A673 (cell line): ENCODE measurements around the gene MKX. TPM values are rescaled to one million over a fixed set of nuclear protein-coding genes. Genes with fewer than 3 reads are reported as not detected.

ENCODE experiments used
- BruUV-seq: library from RNA; stranded (reverse); fragments of 400-500 nt; replicated peaks from 2 replicates; lab custom pipeline; 2021; lab: Mats Ljungman, UMichigan
- CTCF ChIA-PET: fragments of 300-600 bp; sonication (Branson Sonifier 250); formaldehyde crosslinking; loops from one replicate; lab custom pipeline; 2022; ENCODE audit warnings: antibody characterized with exemption; lab: Charles Lee
- POLR2A ChIA-PET: fragments of 300-600 bp; sonication (Branson Sonifier 250); formaldehyde crosslinking; loops from one replicate; lab custom pipeline; 2022; ENCODE audit warnings: antibody characterized with exemption; ENCODE audit not compliant: low non-redundant PET; lab: Charles Lee
- DNase-seq: peaks from one replicate; pipeline ENCODE4 v3.0.0-alpha.2; 2015; ENCODE audit warnings: low spot score
- H3K27ac ChIP-seq: fragments of 200-600 bp; sonication (generic); 2 replicates; pipeline ENCODE4 v1.5.1; 2016; ENCODE audit warnings: mixed run types, low read depth, mild to moderate bottlenecking, mixed read lengths, antibody characterized with exemption, low read length; ENCODE audit not compliant: poor library complexity, severe bottlenecking
- H3K27me3 ChIP-seq: fragments of 200-600 bp; sonication (generic); replicated peaks from 2 replicates; pipeline ENCODE4 v1.6.1; 2017; ENCODE audit warnings: mixed run types, low read depth, mild to moderate bottlenecking, mixed read lengths, antibody characterized with exemption, low read length; ENCODE audit not compliant: insufficient read depth, poor library complexity
- H3K36me3 ChIP-seq: fragments of 200-600 bp; sonication (generic); 2 replicates; pipeline ENCODE4 v1.6.1; 2016; ENCODE audit warnings: mixed run types, mild to moderate bottlenecking, mixed read lengths, antibody characterized with exemption, low read length; ENCODE audit not compliant: insufficient read depth, poor library complexity, severe bottlenecking
- H3K4me1 ChIP-seq: fragments of 200-600 bp; sonication (generic); 2 replicates; pipeline ENCODE4 v1.6.1; 2017; ENCODE audit warnings: mixed run types, mild to moderate bottlenecking, mixed read lengths, antibody characterized with exemption, low read length; ENCODE audit not compliant: insufficient read depth, poor library complexity, severe bottlenecking
- H3K4me3 ChIP-seq: fragments of 200-600 bp; sonication (generic); 2 replicates; pipeline ENCODE4 v1.5.1; 2016; ENCODE audit warnings: low read depth, mixed run types, mild to moderate bottlenecking, mixed read lengths, low read length; ENCODE audit not compliant: poor library complexity, severe bottlenecking
- H3K9me3 ChIP-seq: fragments of 200-600 bp; sonication (generic); 2 replicates; pipeline ENCODE4 v1.6.1; 2016; ENCODE audit warnings: mixed run types, low read depth, mild to moderate bottlenecking, mixed read lengths, antibody characterized with exemption, low read length; ENCODE audit not compliant: poor library complexity, severe bottlenecking
- EZH2 ChIP-seq: fragments of 200-600 bp; sonication (generic); IDR thresholded peaks from 2 replicates; pipeline ENCODE4 v1.6.1; 2017; ENCODE audit warnings: borderline replicate concordance, low read depth, mild to moderate bottlenecking, mixed read lengths, antibody characterized with exemption, low read length; ENCODE audit not compliant: poor library complexity, severe bottlenecking
- intact Hi-C: fragments of 100-400 bp; cut with micrococcal nuclease; formaldehyde crosslinking; loops from one replicate; pipeline ENCODE4 v1.10.0; 2022; ENCODE audit not compliant: unreplicated experiment
- total RNA-seq: library from RNA; stranded (reverse); gene quantifications from 2 replicates; pipeline ENCODE4 v1.2.3, GENCODE V29; 2021
- TF ChIP-seq, protein P1 (sequence below): fragments of 300-800, 200-600 bp; sonication (generic); conservative IDR thresholded peaks from 2 replicates; pipeline ENCODE4 v1.5.1; 2017; ENCODE audit warnings: low read depth, mild to moderate bottlenecking, antibody characterized with exemption, low read length, moderate library complexity, mixed read lengths

MKX gene
- total RNA-seq, 1 experiment from 2014 or later = 0.09 TPM

DNA sequence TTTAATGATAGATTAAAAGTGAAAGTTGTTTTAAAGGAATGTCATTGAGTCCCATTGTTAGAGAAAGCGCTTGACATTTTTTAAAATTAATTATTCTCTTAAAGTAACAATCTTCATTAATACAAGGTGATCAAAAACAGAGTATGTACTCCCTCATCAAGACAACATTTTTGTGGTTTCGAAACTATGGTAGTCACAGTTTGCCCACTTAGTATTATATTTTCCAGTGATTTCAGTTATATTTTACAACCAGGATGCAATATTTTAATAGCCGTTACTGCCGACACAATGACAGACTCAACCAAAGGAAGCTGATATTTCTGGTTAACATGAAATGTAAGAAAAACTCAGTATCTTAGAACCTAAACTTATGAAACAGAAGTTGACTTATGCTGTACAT is 31.3 kb downstream of the MKX start:
- ChIA-PET CTCF (no interaction called here), POLR2A (no interaction called here)
- no peaks in the 10 kb centered on the region for H3K27me3 ChIP-seq
- no peak for DNase-seq
- TF ChIP-seq, protein P1, sequence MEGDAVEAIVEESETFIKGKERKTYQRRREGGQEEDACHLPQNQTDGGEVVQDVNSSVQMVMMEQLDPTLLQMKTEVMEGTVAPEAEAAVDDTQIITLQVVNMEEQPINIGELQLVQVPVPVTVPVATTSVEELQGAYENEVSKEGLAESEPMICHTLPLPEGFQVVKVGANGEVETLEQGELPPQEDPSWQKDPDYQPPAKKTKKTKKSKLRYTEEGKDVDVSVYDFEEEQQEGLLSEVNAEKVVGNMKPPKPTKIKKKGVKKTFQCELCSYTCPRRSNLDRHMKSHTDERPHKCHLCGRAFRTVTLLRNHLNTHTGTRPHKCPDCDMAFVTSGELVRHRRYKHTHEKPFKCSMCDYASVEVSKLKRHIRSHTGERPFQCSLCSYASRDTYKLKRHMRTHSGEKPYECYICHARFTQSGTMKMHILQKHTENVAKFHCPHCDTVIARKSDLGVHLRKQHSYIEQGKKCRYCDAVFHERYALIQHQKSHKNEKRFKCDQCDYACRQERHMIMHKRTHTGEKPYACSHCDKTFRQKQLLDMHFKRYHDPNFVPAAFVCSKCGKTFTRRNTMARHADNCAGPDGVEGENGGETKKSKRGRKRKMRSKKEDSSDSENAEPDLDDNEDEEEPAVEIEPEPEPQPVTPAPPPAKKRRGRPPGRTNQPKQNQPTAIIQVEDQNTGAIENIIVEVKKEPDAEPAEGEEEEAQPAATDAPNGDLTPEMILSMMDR = no peak
- no TSS peak for BruUV-seq
- no peaks in the 10 kb centered on the region for H3K36me3 ChIP-seq
- no peaks in the 10 kb centered on the region for H3K4me1 ChIP-seq
- no peak overlapping the region for H3K4me3 ChIP-seq
- no peaks in the 10 kb centered on the region for H3K9me3 ChIP-seq
- no peak overlapping the region for H3K27ac ChIP-seq
- intact Hi-C loops = no loop called here

DNA sequence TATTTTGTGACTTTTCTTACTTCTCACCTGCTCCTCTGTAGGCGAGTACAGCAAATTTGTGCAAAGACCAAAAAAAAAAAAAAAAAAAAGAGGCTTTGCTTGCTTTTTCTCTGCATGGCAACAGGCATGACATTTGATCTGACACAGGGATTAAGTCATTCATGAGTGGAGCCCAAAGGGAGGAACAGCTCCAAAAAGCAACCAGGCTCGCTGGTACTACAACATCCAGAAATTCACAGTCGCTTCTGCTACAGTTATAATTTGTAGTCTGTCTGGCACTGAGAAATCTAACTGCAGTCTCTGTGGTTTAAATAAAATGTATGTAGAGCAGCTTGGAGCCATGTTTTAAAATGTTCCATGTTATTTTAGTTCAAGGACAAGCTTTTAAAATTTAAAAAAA is 31.7 kb downstream of the MKX start:
- DNase-seq = peak; percentile 15
- no peaks in the 10 kb centered on the region for H3K4me1 ChIP-seq
- no peak overlapping the region for H3K4me3 ChIP-seq
- ChIA-PET CTCF (no interaction called here), POLR2A (no interaction called here)
- intact Hi-C loops = no loop called here
- H3K27ac ChIP-seq = no peak overlapping the region
- no TSS peak for BruUV-seq
- no peak for TF ChIP-seq EZH2
- TF ChIP-seq, protein P1 = no peak
- H3K9me3 ChIP-seq = no peaks in the 10 kb centered on the region
- no peaks in the 10 kb centered on the region for H3K27me3 ChIP-seq
- no peaks in the 10 kb centered on the region for H3K36me3 ChIP-seq

DNA sequence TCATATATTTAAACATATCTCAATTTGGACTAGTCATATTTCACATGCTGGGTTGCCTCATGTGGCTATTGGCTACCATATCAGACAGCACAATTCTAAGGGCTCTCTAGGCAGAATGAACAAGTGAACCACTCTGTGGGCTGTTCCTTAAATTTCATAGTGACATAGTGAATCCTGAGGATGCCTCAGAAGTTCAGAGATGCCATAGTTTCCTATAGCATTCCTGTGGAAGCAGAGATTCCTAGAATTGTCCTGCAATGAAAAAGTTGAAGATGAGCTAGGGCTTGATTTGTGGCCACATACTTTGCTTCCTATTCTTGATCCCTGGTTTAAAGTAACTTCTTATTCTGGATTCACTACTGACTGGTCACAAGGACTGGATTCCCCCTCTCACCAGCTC is 35.6 kb downstream of the MKX start:
- Histone ChIP-seq H3K36me3 (no peaks in the 10 kb centered on the region), H3K27me3 (no peaks in the 10 kb centered on the region), H3K4me3 (no peak overlapping the region), H3K4me1 (no peaks in the 10 kb centered on the region), H3K9me3 (no peaks in the 10 kb centered on the region), H3K27ac (no peak overlapping the region)
- ChIA-PET POLR2A (no interaction called here), CTCF (no interaction called here)
- no peak for DNase-seq
- intact Hi-C loops = no loop called here
- TF ChIP-seq, protein P1 = no peak
- TF ChIP-seq EZH2 = no peak
- BruUV-seq = no TSS peak
